CD4-positive, alpha-beta T cell (primary cell): ENCODE measurements around the gene NOD1. TPM values are rescaled to one million over a fixed set of nuclear protein-coding genes. Genes with fewer than 3 reads are reported as not detected.
A peak's percentile ranks its signal among the peaks of the same experiment; 100 is the strongest.

ENCODE experiments used
- ATAC-seq: fragments of 200-7000 bp; cut with Tn5 transposase; one replicate; pipeline ENCODE4 v1.10.0; 2022; ENCODE audit warnings: mild to moderate bottlenecking; ENCODE audit not compliant: poor library complexity
- CTCF ChIA-PET: fragments of 350-600 bp; sonication (Branson Sonifier 250); formaldehyde crosslinking; loops from one replicate; lab custom pipeline; 2021; ENCODE audit warnings: antibody characterized with exemption, inconsistent platforms; lab: Charles Lee
- POLR2A ChIA-PET: fragments of 350-600 bp; sonication (Branson Sonifier 250); formaldehyde crosslinking; loops from one replicate; lab custom pipeline; 2021; ENCODE audit warnings: antibody characterized with exemption, inconsistent platforms; lab: Charles Lee
- DNase-seq, 14 experiments: peaks; one replicate each; pipeline ENCODE4 v3.0.0-alpha.2; 2013 to 2020; ENCODE audit warnings: mixed read lengths in 2 of 14
- H3K27ac ChIP-seq, 2 donors: one replicate each; pipeline versions ENCODE4 v1.5.1 to v1.7.0; 2013; ENCODE audit warnings: low read length in 2 of 2, low read depth in 1 of 2, mild to moderate bottlenecking in 1 of 2
- H3K27me3 ChIP-seq, 2 experiments: 1 replicate in 1 of 2; 2 replicates in 1 of 2; pipeline versions ENCODE4 v1.6.1 to v1.7.0; 2013; ENCODE audit warnings: low read length in 2 of 2, control low read depth in 1 of 2, mild to moderate bottlenecking in 1 of 2, moderate library complexity in 1 of 2; ENCODE audit not compliant: insufficient read depth in 2 of 2, control insufficient read depth in 1 of 2
- H3K36me3 ChIP-seq: one replicate; pipeline ENCODE4 v1.6.1; 2013; ENCODE audit warnings: low read length, control low read depth; ENCODE audit not compliant: insufficient read depth
- H3K4me1 ChIP-seq: one replicate; pipeline ENCODE4 v1.6.1; 2013; ENCODE audit warnings: low read length, control low read depth; ENCODE audit not compliant: insufficient read depth
- H3K4me3 ChIP-seq: one replicate; pipeline ENCODE4 v1.5.1; 2013; ENCODE audit warnings: mild to moderate bottlenecking, low read length, moderate library complexity
- H3K9me3 ChIP-seq, 2 experiments: 1 replicate in 1 of 2; 2 replicates in 1 of 2; pipeline versions ENCODE4 v1.6.1 to v1.7.0; 2013; ENCODE audit warnings: low read length in 2 of 2, mild to moderate bottlenecking in 2 of 2, control low read depth in 1 of 2, moderate library complexity in 1 of 2; ENCODE audit not compliant: control insufficient read depth in 1 of 2, insufficient read depth in 1 of 2
- H3K27ac Mint-ChIP-seq: one replicate; pipeline ENCODE4 v1.8.0; 2020; ENCODE audit warnings: mixed read lengths
- H3K27me3 Mint-ChIP-seq: one replicate; pipeline ENCODE4 v1.8.0; 2021; ENCODE audit warnings: mixed read lengths
- H3K36me3 Mint-ChIP-seq: one replicate; pipeline ENCODE4 v1.8.0; 2021; ENCODE audit warnings: low read depth, mixed read lengths
- H3K4me1 Mint-ChIP-seq: one replicate; pipeline ENCODE4 v1.8.0; 2021; ENCODE audit warnings: low read depth, mixed read lengths
- H3K4me3 Mint-ChIP-seq: one replicate; pipeline ENCODE4 v1.8.0; 2020; ENCODE audit warnings: mild to moderate bottlenecking, mixed read lengths
- H3K9me3 Mint-ChIP-seq: one replicate; pipeline ENCODE4 v1.8.0; 2020; ENCODE audit warnings: mixed read lengths
- intact Hi-C, 2 experiments: fragments of 100-400 bp; cut with DNase I in 1 of 2; cut with micrococcal nuclease in 1 of 2; formaldehyde crosslinking; loops; one replicate each; pipeline versions ENCODE4 v1.15.1 to v1.9.0; 2023 to 2025; cut with DNase I, micrococcal nuclease
- total RNA-seq, 174 experiments: library from RNA in 2 of 174; stranded (reverse) in 2 of 174; gene quantifications; one replicate each; pipeline ENCODE4 v1.2.3 and lab custom pipeline; 2021 to 2026
- TF ChIP-seq, protein P1 (sequence below): fragments of 200-600 bp; IDR thresholded peaks from one replicate; pipeline ENCODE4 v1.8.0; 2022; ENCODE audit warnings: antibody characterized with exemption, mild to moderate bottlenecking

The NOD1 gene
- total RNA-seq, 2 experiments from 2014 or later: 11.6 to 12.6 TPM

DNA sequence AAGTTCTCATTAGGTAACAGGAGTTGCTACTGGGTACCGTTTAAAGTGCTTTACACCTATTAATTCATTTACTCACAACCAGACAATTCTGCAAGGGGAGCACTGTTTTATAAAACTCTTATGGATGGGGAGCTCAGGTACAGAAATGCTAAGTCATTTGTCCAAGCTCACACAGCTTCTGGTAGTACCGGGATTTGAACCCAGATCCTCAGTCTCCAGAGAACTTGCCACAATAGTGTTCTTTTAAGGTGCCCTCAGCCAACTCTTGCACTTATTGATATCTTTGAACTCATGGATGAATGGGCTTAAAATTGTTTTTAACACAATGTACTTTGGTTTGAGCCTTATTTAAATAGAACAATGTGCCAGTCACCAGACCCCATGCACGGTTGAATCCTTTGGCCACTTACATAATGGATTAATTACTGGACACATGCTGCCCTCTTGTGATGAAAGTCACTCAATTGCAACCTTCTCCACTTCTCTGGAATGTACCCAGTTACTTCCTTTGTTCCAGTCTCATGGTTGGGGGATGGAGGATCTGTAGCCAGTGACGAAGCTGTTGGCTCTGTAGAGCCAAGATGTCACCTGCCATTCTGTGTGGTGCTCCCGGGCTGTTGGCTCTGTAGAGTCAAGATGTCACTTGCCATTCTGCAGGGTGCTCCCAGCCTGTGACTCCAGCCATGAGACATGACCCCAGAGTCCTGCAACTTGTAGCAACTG lies 65.6 kb downstream of the NOD1 start:
- TF ChIP-seq, protein P1, sequence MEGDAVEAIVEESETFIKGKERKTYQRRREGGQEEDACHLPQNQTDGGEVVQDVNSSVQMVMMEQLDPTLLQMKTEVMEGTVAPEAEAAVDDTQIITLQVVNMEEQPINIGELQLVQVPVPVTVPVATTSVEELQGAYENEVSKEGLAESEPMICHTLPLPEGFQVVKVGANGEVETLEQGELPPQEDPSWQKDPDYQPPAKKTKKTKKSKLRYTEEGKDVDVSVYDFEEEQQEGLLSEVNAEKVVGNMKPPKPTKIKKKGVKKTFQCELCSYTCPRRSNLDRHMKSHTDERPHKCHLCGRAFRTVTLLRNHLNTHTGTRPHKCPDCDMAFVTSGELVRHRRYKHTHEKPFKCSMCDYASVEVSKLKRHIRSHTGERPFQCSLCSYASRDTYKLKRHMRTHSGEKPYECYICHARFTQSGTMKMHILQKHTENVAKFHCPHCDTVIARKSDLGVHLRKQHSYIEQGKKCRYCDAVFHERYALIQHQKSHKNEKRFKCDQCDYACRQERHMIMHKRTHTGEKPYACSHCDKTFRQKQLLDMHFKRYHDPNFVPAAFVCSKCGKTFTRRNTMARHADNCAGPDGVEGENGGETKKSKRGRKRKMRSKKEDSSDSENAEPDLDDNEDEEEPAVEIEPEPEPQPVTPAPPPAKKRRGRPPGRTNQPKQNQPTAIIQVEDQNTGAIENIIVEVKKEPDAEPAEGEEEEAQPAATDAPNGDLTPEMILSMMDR: peak; percentile 58
- CTCF ChIA-PET: no interaction called here
- peak in 4 of 14 experiments; percentile 31 to 64 (median 54) for DNase-seq
- Histone ChIP-seq H3K27ac (no peak overlapping the region), H3K27me3 (no peaks in the 10 kb centered on the region), H3K4me1 (no peaks in the 10 kb centered on the region), H3K9me3 (peaks cover 0 to 4% of the 10 kb centered on the region in 2 experiments), H3K36me3 (no peaks in the 10 kb centered on the region), H3K4me3 (no peak overlapping the region)
- H3K4me3 Mint-ChIP-seq: no peak overlapping the region
- H3K36me3 Mint-ChIP-seq: no peaks in the 10 kb centered on the region
- no peaks in the 10 kb centered on the region for H3K27me3 Mint-ChIP-seq
- H3K4me1 Mint-ChIP-seq: no peaks in the 10 kb centered on the region
- H3K9me3 Mint-ChIP-seq: peaks cover 5% of the 10 kb centered on the region
- ATAC-seq: no peak
- no peak overlapping the region for H3K27ac Mint-ChIP-seq
- POLR2A ChIA-PET: no interaction called here
- intact Hi-C loops: loop anchor here in 1 of 2 experiments (2.0 to 5.0 kb wide), 2 partner anchors 136 to 251 kb away; no protein-coding TSS in a partner anchor

DNA sequence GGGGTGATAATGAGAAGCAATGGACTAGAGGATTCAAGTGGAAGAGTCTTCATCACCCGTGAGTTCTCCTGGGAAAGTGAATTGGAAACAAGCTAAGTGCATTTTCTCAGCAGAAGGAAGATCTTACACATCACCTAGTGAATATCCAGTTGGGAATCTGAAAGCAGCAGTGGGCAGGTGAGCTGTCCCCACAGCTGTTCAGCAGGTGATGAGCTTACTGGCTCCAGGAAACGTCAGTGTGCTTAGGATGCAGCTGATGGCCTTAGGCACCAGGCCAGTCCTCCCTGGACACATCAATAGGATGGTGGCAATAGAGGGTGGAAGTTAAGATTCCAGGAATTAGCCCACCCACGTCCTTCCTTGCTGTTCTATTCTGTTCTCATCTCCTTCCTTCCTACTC lies 66.7 kb downstream of the NOD1 start:
- intact Hi-C loops: loop anchor here in 1 of 2 experiments (2.0 to 5.0 kb wide), 2 partner anchors 135 to 250 kb away; no protein-coding TSS in a partner anchor
- Histone ChIP-seq H3K4me3 (no peak overlapping the region), H3K27me3 (no peaks in the 10 kb centered on the region), H3K27ac (no peak overlapping the region), H3K9me3 (peaks cover 0 to 4% of the 10 kb centered on the region in 2 experiments), H3K36me3 (no peaks in the 10 kb centered on the region), H3K4me1 (no peaks in the 10 kb centered on the region)
- Mint-ChIP-seq H3K27ac (no peak overlapping the region), H3K9me3 (peaks cover 5% of the 10 kb centered on the region), H3K36me3 (no peaks in the 10 kb centered on the region), H3K27me3 (no peaks in the 10 kb centered on the region), H3K4me1 (no peaks in the 10 kb centered on the region), H3K4me3 (no peak overlapping the region)
- ChIA-PET CTCF (no interaction called here), POLR2A (no interaction called here)
- ATAC-seq (no peak), DNase-seq (no peak)
- TF ChIP-seq, protein P1: no peak

DNA sequence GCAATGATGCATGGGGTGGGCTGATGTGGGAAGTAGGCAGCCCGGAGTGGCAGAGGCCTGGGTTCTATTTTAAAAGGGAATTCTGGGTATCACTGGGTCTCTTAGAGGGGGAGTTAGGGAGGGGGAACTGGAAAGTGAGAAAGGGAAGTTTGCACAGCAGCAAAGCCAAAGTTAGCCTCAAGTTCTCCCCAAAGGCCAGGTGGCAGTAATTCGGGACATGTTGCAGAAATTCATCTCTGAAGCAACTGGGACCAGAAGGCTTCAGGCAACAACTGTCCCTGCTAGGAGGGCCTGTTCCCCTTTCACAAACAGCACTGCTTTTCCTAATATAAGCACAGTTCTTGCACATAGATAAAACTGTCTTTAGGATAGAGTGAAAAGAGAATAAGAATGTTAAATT lies 67.4 kb downstream of the NOD1 start:
- Mint-ChIP-seq H3K4me1 (no peaks in the 10 kb centered on the region), H3K27me3 (no peaks in the 10 kb centered on the region), H3K27ac (no peak overlapping the region), H3K36me3 (no peaks in the 10 kb centered on the region), H3K4me3 (no peak overlapping the region), H3K9me3 (peaks cover 5% of the 10 kb centered on the region)
- TF ChIP-seq, protein P1: no peak
- H3K27ac ChIP-seq: no peak overlapping the region
- no peaks in the 10 kb centered on the region for H3K36me3 ChIP-seq
- ChIA-PET POLR2A (no interaction called here), CTCF (no interaction called here)
- no peaks in the 10 kb centered on the region for H3K4me1 ChIP-seq
- H3K27me3 ChIP-seq: no peaks in the 10 kb centered on the region
- H3K4me3 ChIP-seq: no peak overlapping the region
- intact Hi-C loops: loop anchor here in 1 of 2 experiments (5.0 kb wide), 1 partner anchor 249 kb away; no protein-coding TSS in a partner anchor
- ATAC-seq (no peak), DNase-seq (no peak)
- H3K9me3 ChIP-seq: peaks cover 0 to 4% of the 10 kb centered on the region in 2 experiments
